Measurements from ENCODE around the gene GIMAP6. TPM values are rescaled to one million over a fixed set of nuclear protein-coding genes. Genes with fewer than 3 reads are reported as not detected.
"Not testable (repeated sequence)": the region's sequence is repeated elsewhere in the genome, so short reads cannot be mapped to it uniquely, and the experiment has no call there.

Gene GIMAP6
- total RNA-seq, 1 donor from 2014 or later = 8.7 TPM

GRCh38 chr7:150645259-150646020 is 13.3 kb upstream of the GIMAP6 start:
- DNase-seq (ENCODE audit: low spot score) = no peak

GRCh38 chr7:150642926-150643325 is 10.7 kb upstream of the GIMAP6 start:
- no peak for DNase-seq (ENCODE audit: low spot score)

GRCh38 chr7:150641854-150642253 is 9.7 kb upstream of the GIMAP6 start:
- no peak for DNase-seq (ENCODE audit: low spot score)

GRCh38 chr7:150633926-150634325 is 1.7 kb upstream of the GIMAP6 start:
- DNase-seq (ENCODE audit: low spot score) = no peak

- DNase-seq (ENCODE audit: low spot score) = peak; percentile 35
These were observed 930 bp downstream of the GIMAP6 start for GRCh38 chr7:150631084-150631826.

- peak; percentile 47 for DNase-seq (ENCODE audit: low spot score)
These were observed 2.8 kb downstream of the GIMAP6 start for GRCh38 chr7:150629347-150629746.

GRCh38 chr7:150627959-150628358 is 4.2 kb downstream of the GIMAP6 start:
- DNase-seq (ENCODE audit: low spot score) = no peak

- DNase-seq (ENCODE audit: low spot score) = no peak
These were observed 5.5 kb downstream of the GIMAP6 start for GRCh38 chr7:150626696-150627095.

GRCh38 chr7:150621376-150621775 is 10.8 kb downstream of the GIMAP6 start:
- no peak for DNase-seq (ENCODE audit: low spot score)

GRCh38 chr7:150620617-150621371 is 11.4 kb downstream of the GIMAP6 start:
- DNase-seq (ENCODE audit: low spot score) = no peak

- DNase-seq (ENCODE audit: low spot score) = no peak
These were observed 12.1 kb downstream of the GIMAP6 start for GRCh38 chr7:150620061-150620460.

- not testable (repeated sequence) for DNase-seq (ENCODE audit: low spot score)
These were observed 16.9 kb downstream of the GIMAP6 start for GRCh38 chr7:150615221-150615755.

- DNase-seq (ENCODE audit: low spot score) = not testable (repeated sequence)
These were observed 17.8 kb downstream of the GIMAP6 start for GRCh38 chr7:150614426-150614825.

GRCh38 chr7:150613880-150614279 is 18.3 kb downstream of the GIMAP6 start:
- no peak for DNase-seq (ENCODE audit: low spot score)

GRCh38 chr7:150612925-150613324 is 19.3 kb downstream of the GIMAP6 start:
- no peak for DNase-seq (ENCODE audit: low spot score)

- no peak for DNase-seq (ENCODE audit: low spot score)
These were observed 22.0 kb downstream of the GIMAP6 start for GRCh38 chr7:150610233-150610632.

- DNase-seq (ENCODE audit: low spot score) = not testable (repeated sequence)
These were observed 28.6 kb downstream of the GIMAP6 start for GRCh38 chr7:150603600-150603999.

GRCh38 chr7:150595361-150595760 is 36.8 kb downstream of the GIMAP6 start:
- DNase-seq (ENCODE audit: low spot score) = no peak

GRCh38 chr7:150594805-150595204 is 37.4 kb downstream of the GIMAP6 start:
- no peak for DNase-seq (ENCODE audit: low spot score)

- no peak for DNase-seq (ENCODE audit: low spot score)
These were observed 44.6 kb downstream of the GIMAP6 start for GRCh38 chr7:150587551-150587950.

- DNase-seq (ENCODE audit: low spot score) = peak; percentile 19
These were observed 45.4 kb downstream of the GIMAP6 start for GRCh38 chr7:150586785-150587152.

All from umbilical cord (tissue), 2 donors.